ENCODE data around the gene ACTBL2.
A peak's percentile ranks its signal among the peaks of the same experiment; 100 is the strongest.

ACTBL2 gene

DNA sequence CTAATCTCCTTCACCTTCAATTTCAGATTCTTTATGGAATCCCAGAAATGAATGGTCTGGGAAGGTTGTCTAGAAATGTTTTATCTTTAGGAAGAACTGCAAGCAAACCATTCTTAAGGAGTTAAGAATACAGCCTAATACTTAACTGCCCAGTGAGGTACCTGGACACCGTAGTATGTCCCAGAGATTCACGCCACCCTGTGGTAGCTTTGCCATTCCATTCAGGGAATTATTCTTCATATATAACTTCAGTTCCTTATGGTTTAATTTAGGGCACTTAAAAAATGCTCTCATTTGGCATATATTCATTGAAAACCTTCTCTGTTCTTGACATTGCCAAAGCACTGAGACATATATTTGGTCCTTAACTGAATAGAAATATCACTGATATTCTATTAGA, 49.7 kb downstream of the ACTBL2 start:
- Histone ChIP-seq H3K18ac (ENCODE audit: low read length) (no peak overlapping the region), H3K79me1 (ENCODE audit: low read length) (no peaks in the 10 kb centered on the region), H4K8ac (ENCODE audit: low read depth, low read length) (no peak overlapping the region), H3K36me3 (ENCODE audit: control insufficient read depth in 1 of 2, insufficient read depth in 2 of 2, low read length in 2 of 2) (no peaks in the 10 kb centered on the region), H3K27me3 (ENCODE audit: insufficient read depth, low read length) (no peaks in the 10 kb centered on the region), H3K4ac (ENCODE audit: low read depth, low read length) (no peak overlapping the region), H2BK120ac (ENCODE audit: insufficient read depth, low read length, poor library complexity) (no peak overlapping the region), H3K14ac (ENCODE audit: low read length) (no peak overlapping the region), H3K4me1 (ENCODE audit: control insufficient read depth in 1 of 2, insufficient read depth in 2 of 2, low read length in 2 of 2) (peaks cover 0 to 2% of the 10 kb centered on the region in 2 experiments), H3K9ac (ENCODE audit: low read length) (no peak overlapping the region), H3K79me2 (ENCODE audit: control insufficient read depth, insufficient read depth, low read length, poor library complexity) (no peaks in the 10 kb centered on the region), H3K4me3 (ENCODE audit: low read depth, low read length) (no peak overlapping the region), H2BK12ac (ENCODE audit: low read length) (no peak overlapping the region), H3K9me3 (ENCODE audit: insufficient read depth, low read depth, low read length) (no peaks in the 10 kb centered on the region), H3K27ac (ENCODE audit: low read depth, low read length) (no peak overlapping the region), H4K91ac (ENCODE audit: low read depth, low read length) (no peak overlapping the region), H3K23ac (ENCODE audit: low read length) (no peak overlapping the region), H2BK5ac (ENCODE audit: low read depth, low read length, poor library complexity) (no peak overlapping the region), H2AFZ (ENCODE audit: insufficient read depth, low read length, poor library complexity) (no peak overlapping the region), H4K12ac (ENCODE audit: low read depth, low read length) (no peak overlapping the region), H3K4me2 (ENCODE audit: low read length) (no peak overlapping the region), H2AK5ac (ENCODE audit: low read length) (no peak overlapping the region)
- DNase-seq, result peak; percentile 26 to 66
- no CpG with 5 or more reads among the region's 2 CpGs for WGBS (ENCODE audit: extremely low coverage, insufficient coverage, insufficient read length)

DNA sequence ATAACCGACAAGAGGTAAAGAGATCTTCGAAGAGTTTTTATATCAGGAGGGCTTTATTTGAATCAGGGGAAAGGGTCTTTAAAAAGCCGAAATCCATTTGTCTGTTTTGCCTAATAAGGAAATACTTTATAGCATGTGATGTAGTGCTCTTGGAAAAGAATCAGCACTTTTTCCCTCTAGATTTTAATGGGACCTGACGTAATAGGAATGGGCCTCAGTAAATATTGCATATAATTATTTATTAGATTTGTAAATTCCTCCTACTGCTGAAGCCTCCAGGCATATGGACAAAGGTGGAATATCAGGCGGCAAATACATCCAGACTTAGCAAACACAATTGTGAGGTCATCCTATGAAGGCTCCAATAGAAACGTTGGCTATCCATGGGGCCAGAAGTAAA, 50.9 kb downstream of the ACTBL2 start:
- H3K4me2 ChIP-seq (ENCODE audit: low read length), result no peak overlapping the region
- H3K14ac ChIP-seq (ENCODE audit: low read length), result no peak overlapping the region
- H3K18ac ChIP-seq (ENCODE audit: low read length), result no peak overlapping the region
- no peak overlapping the region for H2BK5ac ChIP-seq (ENCODE audit: low read depth, low read length, poor library complexity)
- no CpG with 5 or more reads among the region's 6 CpGs for WGBS (ENCODE audit: extremely low coverage, insufficient coverage, insufficient read length)
- H3K23ac ChIP-seq (ENCODE audit: low read length), result no peak overlapping the region
- no peak overlapping the region for H2BK12ac ChIP-seq (ENCODE audit: low read length)
- H3K9ac ChIP-seq (ENCODE audit: low read length), result no peak overlapping the region
- no peak overlapping the region for H3K4me3 ChIP-seq (ENCODE audit: low read depth, low read length)
- no peak overlapping the region for H4K8ac ChIP-seq (ENCODE audit: low read depth, low read length)
- no peak overlapping the region for H3K27ac ChIP-seq (ENCODE audit: low read depth, low read length)
- no peaks in the 10 kb centered on the region for H3K36me3 ChIP-seq (ENCODE audit: control insufficient read depth in 1 of 2, insufficient read depth in 2 of 2, low read length in 2 of 2)
- no peak overlapping the region for H4K12ac ChIP-seq (ENCODE audit: low read depth, low read length)
- no peak overlapping the region for H2AFZ ChIP-seq (ENCODE audit: insufficient read depth, low read length, poor library complexity)
- no peak overlapping the region for H2AK5ac ChIP-seq (ENCODE audit: low read length)
- no peak overlapping the region for H4K91ac ChIP-seq (ENCODE audit: low read depth, low read length)
- H3K79me1 ChIP-seq (ENCODE audit: low read length), result no peaks in the 10 kb centered on the region
- H3K79me2 ChIP-seq (ENCODE audit: control insufficient read depth, insufficient read depth, low read length, poor library complexity), result no peaks in the 10 kb centered on the region
- H3K27me3 ChIP-seq (ENCODE audit: insufficient read depth, low read length), result no peaks in the 10 kb centered on the region
- H3K4ac ChIP-seq (ENCODE audit: low read depth, low read length), result no peak overlapping the region
- H3K4me1 ChIP-seq (ENCODE audit: control insufficient read depth in 1 of 2, insufficient read depth in 2 of 2, low read length in 2 of 2), result peaks cover 0 to 2% of the 10 kb centered on the region in 2 experiments
- DNase-seq, result no peak
- H2BK120ac ChIP-seq (ENCODE audit: insufficient read depth, low read length, poor library complexity), result no peak overlapping the region
- H3K9me3 ChIP-seq (ENCODE audit: insufficient read depth, low read depth, low read length), result no peaks in the 10 kb centered on the region

Data from trophoblast cell (in vitro differentiated cells and primary cell).